Stimulated activated naive CD4-positive, alpha-beta T cell (primary cell): Measurements from ENCODE around the gene FRMPD4.
"Not testable (repeated sequence)": the region's sequence is repeated elsewhere in the genome, so short reads cannot be mapped to it uniquely, and the experiment has no call there.

Experiments
- DNase-seq, 6 experiments: peaks; one replicate each; lab custom pipeline; 2025; lab: John Stamatoyannopoulos, UW

The FRMPD4 gene

DNA sequence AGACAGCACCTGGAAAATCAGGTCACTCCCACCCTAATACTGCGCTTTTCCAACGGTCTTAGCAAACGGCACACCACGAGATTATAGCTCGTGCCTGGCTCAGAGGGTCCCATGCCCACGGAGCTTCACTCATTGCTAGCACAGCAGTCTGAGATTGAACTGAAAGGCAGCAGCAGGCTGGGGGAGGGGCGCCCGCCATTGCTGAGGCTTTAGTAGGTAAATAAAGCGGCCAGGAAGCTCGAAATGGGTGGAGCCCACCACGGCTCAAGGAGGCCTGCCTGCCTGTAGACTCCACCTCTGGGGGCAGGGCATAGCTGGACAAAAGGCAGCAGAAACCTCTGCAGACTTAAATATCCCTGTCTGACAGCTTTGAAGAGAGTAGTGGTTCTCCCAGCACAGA is 399.8 kb downstream of the FRMPD4 start:
- not testable (repeated sequence) for DNase-seq

DNA sequence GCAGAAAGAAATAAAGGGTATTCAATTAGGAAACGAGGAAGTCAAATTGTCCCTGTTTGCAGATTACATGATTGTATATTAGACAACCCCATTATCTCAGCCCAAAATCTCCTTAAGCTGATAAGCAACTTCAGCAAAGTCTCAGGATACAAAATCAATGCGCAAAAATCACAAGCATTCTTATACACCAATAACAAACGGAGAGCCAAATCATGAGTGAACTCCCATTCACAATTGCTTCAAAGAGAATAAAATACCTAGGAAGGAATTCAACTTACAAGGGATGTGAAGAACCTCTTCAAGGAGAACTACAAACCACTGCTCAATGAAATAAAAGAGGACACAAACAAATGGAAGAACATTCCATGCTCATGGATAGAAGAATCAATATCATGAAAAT is 404.0 kb downstream of the FRMPD4 start:
- not testable (repeated sequence) for DNase-seq

DNA sequence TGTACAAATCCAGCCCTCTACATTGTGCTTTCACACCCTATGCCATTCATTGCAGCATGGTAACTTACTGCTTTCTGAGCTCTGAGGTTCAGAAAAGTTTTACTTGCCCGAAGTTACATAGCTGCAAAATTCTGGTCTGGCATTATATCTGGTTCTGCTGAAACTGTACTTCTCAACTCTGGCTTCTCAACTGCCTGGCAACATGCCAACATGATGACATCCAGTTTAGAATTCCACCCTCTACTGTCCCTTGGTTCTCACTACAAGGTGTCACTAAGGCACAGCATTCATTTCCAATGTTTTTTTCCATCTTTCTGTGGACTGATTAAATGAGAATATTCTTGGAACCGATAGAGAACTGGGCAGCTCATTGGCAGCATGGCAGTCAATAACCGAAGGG is 410.1 kb downstream of the FRMPD4 start:
- no peak for DNase-seq

DNA sequence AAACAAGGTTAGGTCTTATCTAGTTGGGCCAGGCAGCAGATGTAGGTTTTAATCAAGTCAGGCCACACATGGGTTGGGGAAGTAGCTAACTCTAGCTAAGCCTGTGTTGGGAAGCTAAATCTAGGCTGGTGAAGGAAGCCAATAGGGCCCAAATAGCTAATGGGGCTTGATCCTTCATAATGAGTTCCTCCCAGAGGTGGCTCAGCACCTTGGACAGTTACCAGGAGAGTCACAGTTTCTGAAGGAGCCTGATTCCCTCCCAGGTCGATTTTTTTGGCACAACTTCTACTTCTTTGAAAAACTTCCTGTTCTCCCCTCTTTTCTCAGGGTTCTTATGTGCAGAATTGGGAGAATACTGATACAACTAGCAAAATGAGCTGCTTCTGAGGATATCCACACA is 410.5 kb downstream of the FRMPD4 start:
- DNase-seq = no peak

DNA sequence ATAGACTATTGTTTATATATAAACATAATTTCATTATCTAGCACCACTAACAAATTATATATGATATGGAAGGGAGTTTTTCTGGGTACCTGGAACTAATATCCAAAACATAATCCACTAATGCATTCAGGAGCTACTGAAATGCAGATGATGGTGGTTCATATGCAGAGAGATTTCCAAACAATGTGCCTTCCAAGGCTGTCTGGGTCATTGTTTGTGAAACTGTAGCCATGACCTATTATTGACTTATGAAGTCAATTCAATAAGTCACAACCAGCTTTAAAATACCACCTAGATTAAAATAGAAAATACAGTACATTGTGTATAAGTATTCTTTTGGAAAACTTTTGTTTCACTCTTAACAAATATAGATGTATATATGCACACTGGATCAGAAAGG is 415.9 kb downstream of the FRMPD4 start:
- DNase-seq = no peak

DNA sequence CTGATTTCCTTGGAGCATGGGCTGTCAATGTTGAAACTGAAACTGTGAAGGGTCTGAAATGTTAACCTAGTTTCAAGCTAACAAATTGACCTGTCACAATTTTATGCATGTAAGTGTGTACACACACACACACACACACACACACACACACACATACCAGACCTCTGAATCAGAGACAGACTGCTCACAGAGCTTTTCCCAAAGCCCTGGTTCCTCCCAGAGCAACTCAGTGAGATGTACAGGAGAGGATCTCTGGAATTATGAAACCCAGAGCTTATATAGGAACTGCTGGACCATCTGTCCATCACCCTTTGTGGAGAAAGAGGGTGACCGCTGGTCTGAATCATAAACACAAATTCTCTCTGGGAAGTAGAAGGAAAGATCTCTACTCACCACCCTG is 424.8 kb downstream of the FRMPD4 start:
- no peak for DNase-seq

DNA sequence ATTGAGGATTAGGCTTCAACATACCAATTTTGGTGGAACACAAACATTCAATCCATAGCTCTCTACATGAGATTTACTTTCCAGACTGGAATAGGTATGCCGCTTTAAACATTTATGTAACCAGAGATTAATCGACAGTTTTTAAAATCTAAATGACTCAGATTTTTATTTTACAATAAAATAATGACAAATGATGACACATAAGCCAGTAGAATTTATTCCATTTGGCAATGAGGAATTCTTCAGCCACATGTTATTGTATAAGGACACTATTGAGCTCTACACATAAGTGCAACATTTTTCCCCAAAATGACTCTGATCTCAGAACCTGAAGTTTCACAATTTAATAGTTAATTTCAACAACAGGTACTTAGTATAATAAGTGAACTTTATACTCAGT is 425.9 kb downstream of the FRMPD4 start:
- DNase-seq = no peak

DNA sequence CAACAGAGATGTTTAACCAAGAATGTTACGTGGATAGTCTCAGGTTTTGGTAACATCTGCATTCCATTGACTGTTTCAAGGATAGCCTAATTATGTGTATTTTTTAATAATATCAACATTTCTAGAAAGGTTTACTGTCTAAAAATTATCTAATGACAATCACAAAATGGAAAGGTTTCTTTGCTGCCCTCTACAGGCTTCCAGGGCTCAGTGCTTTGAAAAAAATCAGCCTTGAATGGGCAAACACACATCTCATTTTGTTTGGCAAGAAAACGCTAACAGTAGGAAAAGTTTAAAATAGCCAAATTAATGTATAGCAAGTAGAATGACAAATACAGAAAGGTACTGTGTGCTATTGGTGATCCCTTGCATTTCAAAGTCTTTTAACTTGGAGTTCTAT is 429.6 kb downstream of the FRMPD4 start:
- peak in 1 of 6 experiments; percentile 1 for DNase-seq

DNA sequence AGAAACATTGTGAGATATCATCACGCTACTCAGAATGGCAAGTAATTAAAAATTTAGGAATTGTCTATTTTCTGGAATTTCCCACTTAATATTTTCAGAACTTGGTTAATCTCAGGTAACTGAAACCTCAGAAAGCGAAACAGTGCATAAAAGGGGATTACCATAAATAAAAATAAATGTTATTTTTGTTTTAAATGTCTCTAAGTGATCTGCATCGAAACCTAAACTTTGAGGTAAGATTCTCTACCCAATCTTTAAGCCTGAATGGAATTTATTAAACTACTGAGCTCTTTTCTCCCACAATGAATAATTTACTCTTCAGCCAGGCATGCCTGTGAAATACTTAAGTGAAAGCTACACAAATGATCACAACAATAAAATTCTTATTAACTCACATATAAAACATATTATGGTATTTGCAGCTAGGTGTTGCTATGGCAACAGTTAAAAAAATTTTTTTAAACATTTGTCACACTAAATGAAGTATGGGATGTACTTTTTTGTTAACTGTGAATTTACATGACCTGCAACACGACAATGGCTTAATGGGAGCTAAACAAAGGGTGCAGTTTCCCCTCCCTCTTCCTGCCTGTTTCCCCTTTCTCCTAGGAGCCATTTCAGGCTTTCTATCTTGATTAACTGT is 432.7 kb downstream of the FRMPD4 start:
- DNase-seq = no peak

DNA sequence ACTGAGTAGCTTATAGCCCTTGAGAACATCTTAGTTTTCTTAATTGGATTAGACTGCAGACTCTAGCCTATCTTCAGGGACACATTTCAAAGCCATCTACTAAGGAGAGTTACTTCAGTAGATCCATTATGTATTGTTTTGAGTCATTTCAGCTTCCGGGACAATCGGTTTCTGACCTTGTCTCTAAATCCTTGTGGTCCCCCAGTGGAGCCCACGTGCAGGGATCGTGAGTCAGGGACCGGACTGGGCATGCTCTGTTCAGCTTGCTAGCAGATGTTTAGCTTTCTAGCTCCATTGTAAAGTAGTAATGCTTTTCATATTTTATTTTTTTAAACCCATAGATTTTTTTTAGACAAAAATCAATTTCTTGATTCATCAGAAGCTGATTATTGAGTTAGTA is 441.0 kb downstream of the FRMPD4 start:
- DNase-seq = no peak

DNA sequence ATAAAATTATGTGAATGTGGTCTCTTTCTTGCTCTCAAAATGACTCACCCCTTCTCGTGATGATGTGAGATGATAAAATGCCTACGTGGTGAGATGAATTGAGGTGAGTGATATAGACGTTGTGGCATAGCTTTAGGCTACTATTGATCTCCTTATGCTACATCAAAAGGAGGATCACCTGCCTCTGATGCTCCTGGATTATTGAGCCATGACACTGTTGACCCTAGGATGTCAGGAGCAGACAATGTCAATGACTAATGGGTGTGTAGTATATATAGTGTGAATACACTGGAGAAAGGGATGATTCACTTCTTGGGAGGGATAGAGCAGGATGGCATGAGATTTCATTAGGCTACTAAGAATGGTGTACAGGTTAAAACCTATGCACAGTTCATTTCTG is 442.3 kb downstream of the FRMPD4 start:
- DNase-seq = no peak

DNA sequence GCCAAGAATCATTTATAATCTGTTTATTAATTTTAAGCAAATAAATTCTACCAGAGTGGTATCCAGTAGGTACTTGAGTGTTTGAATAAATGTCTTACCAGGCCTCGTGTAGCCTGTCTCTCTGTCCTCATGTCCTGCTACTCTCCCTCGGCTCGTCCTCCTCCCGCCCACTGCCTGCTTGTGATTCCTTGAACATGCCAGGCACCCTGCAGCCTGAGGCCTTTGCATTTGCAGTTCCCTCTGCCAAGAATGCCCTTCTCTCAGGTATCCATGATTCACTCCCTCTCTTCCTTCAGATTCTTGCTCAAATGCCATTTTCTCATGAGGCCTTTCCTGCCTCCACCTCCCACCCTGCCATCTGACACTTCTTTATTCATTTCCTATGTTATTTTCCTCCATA is 443.3 kb downstream of the FRMPD4 start:
- DNase-seq = no peak

DNA sequence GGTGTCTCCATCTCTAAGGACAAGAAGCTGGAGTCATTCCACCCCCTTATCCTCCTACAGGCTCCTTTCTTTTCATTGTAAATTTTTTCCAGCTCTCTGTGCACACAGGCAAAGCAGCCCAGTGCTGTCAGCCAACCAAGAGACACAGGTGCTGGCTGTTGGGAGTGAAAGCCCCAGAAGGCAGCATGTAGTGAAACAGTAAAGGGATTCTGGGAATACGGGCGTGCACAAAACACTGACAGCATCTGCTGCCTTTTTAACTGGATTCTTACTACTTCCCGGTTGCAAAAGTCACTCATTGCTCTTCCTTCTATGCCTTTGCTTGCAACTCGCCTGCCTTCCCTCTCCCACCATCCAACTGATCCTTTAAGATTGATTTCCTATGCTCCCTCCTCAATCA is 444.4 kb downstream of the FRMPD4 start:
- no peak for DNase-seq

DNA sequence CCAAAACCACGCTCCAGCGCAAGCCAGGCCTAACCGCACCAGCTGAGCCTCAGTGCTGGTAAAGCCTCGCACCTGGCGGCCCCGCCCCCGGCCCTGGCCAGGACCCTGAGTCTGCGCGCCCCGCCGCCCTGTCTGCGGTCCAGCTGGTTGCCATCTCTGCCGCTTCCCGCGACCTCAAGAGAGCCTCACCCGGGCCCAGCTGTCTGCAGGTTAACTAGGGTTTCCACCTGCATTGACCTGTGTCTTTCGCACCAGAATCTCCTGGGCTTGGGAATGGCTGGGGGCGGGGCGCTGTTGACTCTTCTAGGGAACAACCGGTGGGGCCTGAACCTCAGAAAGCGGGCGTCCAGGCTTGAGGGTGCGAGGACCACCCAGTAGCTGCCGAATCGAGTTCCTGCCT is 445.3 kb downstream of the FRMPD4 start:
- DNase-seq = no peak

DNA sequence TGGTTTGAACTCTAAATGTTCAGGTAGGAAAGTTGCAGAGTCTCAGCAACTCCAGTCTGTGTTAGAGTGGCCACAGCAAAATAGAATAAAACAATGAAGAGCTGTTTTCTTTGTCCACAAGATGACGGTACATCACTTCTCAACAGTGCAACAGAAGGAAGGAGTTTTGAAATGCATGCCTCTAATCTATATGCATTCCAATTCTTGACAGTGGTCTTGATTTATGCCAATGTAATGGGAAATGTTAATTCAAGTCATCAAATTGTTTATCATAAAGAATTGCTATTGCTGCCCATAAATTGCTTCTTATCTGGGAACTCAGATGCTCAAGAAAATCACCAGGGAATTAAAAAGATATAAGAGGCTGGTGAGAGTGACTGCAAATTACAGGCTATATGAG is 457.4 kb downstream of the FRMPD4 start:
- no peak for DNase-seq

DNA sequence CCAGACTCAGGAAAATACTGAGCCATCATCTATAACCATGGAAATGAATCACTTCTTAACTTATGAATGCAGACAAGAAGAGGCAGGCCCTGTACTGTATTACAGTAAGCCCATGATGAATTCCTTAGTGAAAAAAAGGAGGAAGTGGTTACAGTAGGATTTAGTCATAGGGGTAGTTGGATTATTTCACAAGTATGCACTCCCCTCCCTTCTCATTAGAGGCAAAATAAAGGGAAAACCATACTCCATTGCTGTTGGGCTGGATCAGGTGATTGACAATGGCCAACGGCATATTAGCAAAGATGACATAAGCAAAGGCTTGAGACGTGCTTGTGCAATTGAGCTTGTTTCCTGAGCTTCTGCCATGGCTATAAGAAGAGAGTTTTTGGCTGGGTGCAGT is 471.8 kb downstream of the FRMPD4 start:
- no peak for DNase-seq

DNA sequence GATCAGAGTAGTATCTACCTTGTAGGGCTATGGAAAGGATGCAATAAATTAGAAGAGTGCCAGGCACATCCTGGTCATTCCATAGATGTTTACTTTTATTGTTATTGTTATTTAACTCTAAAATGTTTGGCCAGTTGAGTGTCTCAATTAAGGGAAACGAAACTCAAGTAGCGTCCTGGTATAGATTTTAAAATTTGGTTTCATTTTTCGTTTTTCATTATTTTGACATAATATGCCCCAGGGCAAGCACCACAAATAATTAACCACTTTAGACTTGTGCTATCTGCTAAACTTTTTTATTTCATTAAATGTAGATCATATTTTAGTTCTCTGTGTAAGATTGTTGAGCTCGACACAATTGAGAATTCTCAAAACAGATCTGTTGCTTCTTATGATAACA is 473.2 kb downstream of the FRMPD4 start:
- no peak for DNase-seq

DNA sequence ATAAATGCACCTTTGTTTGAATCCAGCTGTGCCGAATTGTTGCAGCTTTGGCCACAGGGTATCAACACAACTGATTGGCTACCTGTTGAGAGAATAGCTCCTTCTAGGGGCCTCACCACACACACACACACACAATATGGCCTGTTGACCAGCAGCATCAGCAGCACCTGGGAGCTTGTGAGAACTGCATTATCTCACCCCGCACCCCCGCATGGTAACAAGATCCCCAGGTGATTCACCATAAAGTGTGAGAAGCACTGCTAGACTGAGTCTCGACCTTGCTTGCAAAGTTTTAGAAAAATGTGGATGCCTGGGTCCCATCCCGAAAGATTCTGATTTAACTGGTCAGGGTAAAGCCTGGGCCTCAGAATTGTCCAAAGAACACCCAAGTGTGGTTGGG is 476.0 kb downstream of the FRMPD4 start:
- DNase-seq = no peak

DNA sequence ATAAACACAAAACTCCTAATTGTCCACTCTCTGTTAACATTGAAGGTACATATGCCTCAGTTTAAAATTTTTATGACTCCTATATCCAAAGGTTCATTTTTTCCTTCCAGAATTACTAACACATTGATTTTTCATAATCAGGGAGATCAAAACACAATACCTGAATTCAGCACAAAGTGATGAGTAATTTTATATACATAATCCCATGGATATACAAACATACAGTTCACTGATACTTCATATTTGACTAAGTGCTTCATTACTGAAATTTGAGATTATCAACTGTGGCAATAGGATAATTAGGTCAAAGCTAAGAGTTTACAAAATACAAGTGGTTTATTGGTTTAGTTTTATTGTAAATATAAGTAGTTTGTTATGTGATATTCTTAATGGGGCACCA is 476.8 kb downstream of the FRMPD4 start:
- DNase-seq = no peak

DNA sequence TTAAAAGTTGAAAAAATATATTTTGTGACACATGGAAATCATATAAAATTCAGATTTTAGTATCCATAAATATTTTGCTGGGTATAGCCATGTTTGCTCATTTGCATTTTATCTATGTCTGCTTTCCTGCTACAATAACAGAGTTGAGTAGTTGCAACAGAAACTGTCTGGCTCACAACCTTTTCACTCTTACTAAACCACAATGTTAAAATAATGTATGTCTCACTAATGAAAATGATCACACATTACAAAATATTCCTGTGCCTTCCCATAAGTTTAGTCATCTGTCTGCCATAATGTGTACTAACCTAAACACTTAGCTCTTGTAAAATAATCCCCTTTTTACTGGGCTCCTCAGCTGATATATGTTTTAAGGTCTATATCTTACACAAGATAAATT is 479.0 kb downstream of the FRMPD4 start:
- no peak for DNase-seq

DNA sequence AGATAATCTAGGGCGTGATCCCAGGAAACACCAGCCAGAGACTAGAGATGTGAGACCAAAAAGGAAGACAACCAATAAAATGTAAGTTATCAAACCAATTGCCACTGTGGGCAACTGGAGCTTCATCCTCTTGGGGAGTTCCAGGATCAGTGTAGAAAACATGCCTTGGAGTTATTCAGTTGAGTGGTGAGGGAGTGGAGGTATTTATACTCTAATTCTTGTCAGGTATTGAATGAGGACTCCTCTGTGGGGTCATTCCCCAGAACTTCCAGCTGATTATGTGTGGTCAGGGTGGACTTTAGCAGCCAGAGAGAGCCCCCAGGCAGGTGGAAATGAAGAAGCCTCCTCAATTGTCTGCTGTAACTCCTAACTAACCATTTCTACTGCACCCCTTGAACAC is 509.0 kb downstream of the FRMPD4 start:
- no peak for DNase-seq

DNA sequence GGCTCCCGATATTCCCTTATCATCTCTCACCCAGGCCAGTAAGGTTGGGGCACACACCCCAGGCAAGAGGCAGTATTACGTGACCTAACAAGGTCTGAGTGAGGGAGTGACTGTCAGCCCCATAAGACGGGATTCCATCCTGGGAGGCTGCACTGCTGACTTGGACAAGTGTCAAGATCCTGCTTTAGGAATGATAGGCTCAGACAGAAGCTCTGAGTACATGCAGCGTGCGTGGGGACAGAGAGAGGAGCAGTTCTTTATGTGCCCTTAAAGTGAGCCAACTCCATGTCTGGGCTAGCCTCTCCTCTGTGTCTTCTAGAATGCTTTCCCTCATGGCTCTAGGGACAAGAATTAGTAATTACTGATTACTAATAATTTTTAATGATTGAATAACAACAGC is 510.7 kb downstream of the FRMPD4 start:
- no peak for DNase-seq

DNA sequence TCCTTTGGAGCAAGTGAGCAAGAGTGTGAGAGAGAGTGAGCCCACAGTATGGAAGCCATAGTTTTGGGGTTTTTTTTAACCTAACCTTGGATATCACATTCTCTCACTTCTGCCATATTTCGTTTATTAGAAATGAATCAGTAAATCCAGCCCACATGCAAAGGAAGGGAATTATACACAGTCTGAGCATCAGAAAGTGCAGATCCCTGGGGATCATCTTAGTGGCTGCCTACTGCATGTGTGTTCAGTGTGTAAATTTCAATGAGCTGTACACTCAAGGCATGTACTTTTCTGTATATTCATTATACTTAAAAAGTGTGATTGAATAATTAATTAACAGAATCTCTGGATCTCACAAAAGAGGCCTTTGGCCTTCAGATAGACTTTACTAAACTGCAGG is 519.2 kb downstream of the FRMPD4 start:
- DNase-seq = no peak

DNA sequence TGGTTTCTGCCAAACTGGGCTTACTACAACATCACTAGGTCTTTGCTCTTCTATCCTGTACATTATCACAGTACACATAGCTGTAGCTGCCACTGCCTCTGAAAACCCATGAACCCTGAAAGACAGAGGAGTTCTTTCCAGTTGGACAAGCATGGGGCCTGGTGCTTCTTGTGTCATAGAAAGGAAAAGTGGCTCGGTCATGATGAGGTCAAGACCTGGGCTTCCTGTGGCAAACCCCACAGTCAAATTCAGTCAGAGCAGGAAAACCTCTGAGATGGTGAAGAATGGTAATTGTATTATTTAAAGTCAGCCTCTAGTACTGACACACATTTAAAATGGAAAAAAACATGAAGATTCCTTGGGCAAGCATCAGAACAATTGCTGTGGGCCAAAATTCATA is 519.6 kb downstream of the FRMPD4 start:
- no peak for DNase-seq

DNA sequence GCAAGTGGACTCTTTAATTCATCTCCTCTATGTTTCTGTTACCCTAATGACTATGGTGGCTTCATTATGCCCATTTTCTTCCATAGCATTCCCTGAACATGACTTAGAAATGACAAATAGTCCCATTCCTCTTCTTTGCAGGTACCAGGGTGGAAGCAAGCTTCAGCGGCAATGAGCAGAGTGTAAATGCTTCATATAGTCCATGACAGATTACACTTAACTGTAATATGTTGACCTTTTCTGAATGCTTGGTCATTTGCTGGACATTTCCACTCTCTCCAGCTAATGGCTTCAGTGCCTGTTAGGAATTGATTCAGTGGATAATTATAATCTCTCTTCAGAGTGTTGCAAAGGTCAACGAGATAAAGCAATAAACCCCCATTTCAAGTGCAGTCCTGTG is 523.2 kb downstream of the FRMPD4 start:
- DNase-seq = no peak
